Left ventricle myocardium inferior (tissue), 1 donor: ENCODE results near the gene MEG3. TPM values are rescaled to one million over a fixed set of nuclear protein-coding genes. Genes with fewer than 3 reads are reported as not detected.

Experiments used
- DNase-seq: peaks from one replicate; pipeline ENCODE4 v3.0.0-alpha.2; 2020
- H3K27ac ChIP-seq: fragments of 200-600 bp; replicated peaks from 2 replicates; pipeline ENCODE4 v1.8.0; 2021
- H3K27me3 ChIP-seq: fragments of 200-600 bp; 2 replicates; pipeline ENCODE4 v1.8.0; 2021; ENCODE audit warnings: low read depth
- H3K36me3 ChIP-seq: fragments of 200-600 bp; 2 replicates; pipeline ENCODE4 v1.8.0; 2021
- H3K4me1 ChIP-seq: fragments of 200-600 bp; 2 replicates; pipeline ENCODE4 v1.8.0; 2021
- H3K4me3 ChIP-seq: fragments of 200-600 bp; 2 replicates; pipeline ENCODE4 v1.8.0; 2021; ENCODE audit warnings: mild to moderate bottlenecking, moderate library complexity
- H3K9me3 ChIP-seq: fragments of 200-600 bp; replicated peaks from 2 replicates; pipeline ENCODE4 v1.8.0; 2021
- CTCF ChIP-seq: fragments of 200-600 bp; IDR thresholded peaks from 2 replicates; pipeline ENCODE4 v1.8.0; 2021; ENCODE audit warnings: antibody characterized with exemption, mild to moderate bottlenecking, borderline replicate concordance
- intact Hi-C: fragments of 100-400 bp; cut with micrococcal nuclease; formaldehyde crosslinking; loops from one replicate; pipeline ENCODE4 v1.11.0; 2022
- total RNA-seq: library from RNA; stranded (reverse); fragmentation: NEBNext Ultra II Directional; extraction: Animal tissue kit (Norgen Biotek cat#: 25700); gene quantifications from one replicate; pipeline ENCODE4 v1.2.1, GENCODE V29; 2021
- donor health status: DM: no; HTN: yes; CAD: no; lungs with severe emphysema.

MEG3 gene
- total RNA-seq, 1 donor from 2014 or later, result 17.5 TPM

GRCh38 chr14:100885617-100886016, 59.7 kb downstream of the MEG3 start:
- peaks cover 11% of the 10 kb centered on the region for H3K9me3 ChIP-seq
- H3K4me3 ChIP-seq, result no peak overlapping the region
- no peak for DNase-seq
- H3K27ac ChIP-seq, result no peak overlapping the region
- intact Hi-C loops, result no loop called here
- TF ChIP-seq CTCF, result no peak
- no peaks in the 10 kb centered on the region for H3K4me1 ChIP-seq
- no peaks in the 10 kb centered on the region for H3K36me3 ChIP-seq
- H3K27me3 ChIP-seq, result peaks cover 41% of the 10 kb centered on the region

GRCh38 chr14:100887728-100888335, 61.9 kb downstream of the MEG3 start:
- Histone ChIP-seq H3K9me3 (peaks cover 7% of the 10 kb centered on the region), H3K4me3 (no peak overlapping the region), H3K4me1 (no peaks in the 10 kb centered on the region), H3K27me3 (peaks cover 62% of the 10 kb centered on the region), H3K36me3 (no peaks in the 10 kb centered on the region), H3K27ac (no peak overlapping the region)
- intact Hi-C loops, result no loop called here
- DNase-seq, result no peak
- no peak for TF ChIP-seq CTCF

- Histone ChIP-seq H3K4me1 (no peaks in the 10 kb centered on the region), H3K9me3 (no peaks in the 10 kb centered on the region), H3K27me3 (peaks cover 72% of the 10 kb centered on the region), H3K36me3 (no peaks in the 10 kb centered on the region), H3K27ac (no peak overlapping the region), H3K4me3 (no peak overlapping the region)
- no peak for DNase-seq
- TF ChIP-seq CTCF, result no peak
- intact Hi-C loops, result no loop called here
Measured at GRCh38 chr14:100888789-100889315, 62.9 kb downstream of the MEG3 start.

GRCh38 chr14:100889641-100890040, 63.7 kb downstream of the MEG3 start:
- peak; percentile 5 for DNase-seq
- no peak overlapping the region for H3K27ac ChIP-seq
- H3K27me3 ChIP-seq, result peaks cover 77% of the 10 kb centered on the region
- no peaks in the 10 kb centered on the region for H3K9me3 ChIP-seq
- intact Hi-C loops, result no loop called here
- TF ChIP-seq CTCF, result no peak
- H3K36me3 ChIP-seq, result no peaks in the 10 kb centered on the region
- no peak overlapping the region for H3K4me3 ChIP-seq
- no peaks in the 10 kb centered on the region for H3K4me1 ChIP-seq

GRCh38 chr14:100890061-100890850, 64.3 kb downstream of the MEG3 start:
- H3K4me1 ChIP-seq, result no peaks in the 10 kb centered on the region
- H3K36me3 ChIP-seq, result no peaks in the 10 kb centered on the region
- no peak overlapping the region for H3K27ac ChIP-seq
- no peak overlapping the region for H3K4me3 ChIP-seq
- intact Hi-C loops, result no loop called here
- TF ChIP-seq CTCF, result no peak
- H3K9me3 ChIP-seq, result no peaks in the 10 kb centered on the region
- peaks cover 78% of the 10 kb centered on the region for H3K27me3 ChIP-seq
- DNase-seq, result peak; percentile 3
